Stimulated activated naive CD8-positive, alpha-beta T cell treated with anti-CD3 and anti-CD28 coated beads, Interleukin-15, amount 100 ng/mL, for 72 hours (primary cell): ENCODE measurements around the gene FAM120AOS.

ENCODE experiments used
- ATAC-seq: fragments of 150-1000 bp; cut with Tn5 transposase; 2 replicates; pipeline ENCODE4 v1.10.0; 2021; ENCODE audit warnings: mild to moderate bottlenecking, moderate library complexity
- DNase-seq, 2 donors: peaks; one replicate each; pipeline ENCODE4 v3.0.0; 2021 to 2022
- H3K27ac Mint-ChIP-seq, 2 donors: one replicate each; pipeline ENCODE4 v1.8.0; 2022; ENCODE audit warnings: mild to moderate bottlenecking in 2 of 2, mixed read lengths in 2 of 2, moderate library complexity in 2 of 2
- H3K27me3 Mint-ChIP-seq: one replicate; pipeline ENCODE4 v1.8.0; 2022; ENCODE audit warnings: mixed read lengths
- H3K4me1 Mint-ChIP-seq: one replicate; pipeline ENCODE4 v1.8.0; 2022; ENCODE audit warnings: mild to moderate bottlenecking, mixed read lengths
- H3K4me3 Mint-ChIP-seq, 2 donors: one replicate each; pipeline ENCODE4 v1.8.0; 2022; ENCODE audit warnings: mild to moderate bottlenecking in 2 of 2, mixed read lengths in 2 of 2, moderate library complexity in 1 of 2
- H3K9me3 Mint-ChIP-seq, 2 donors: one replicate each; pipeline ENCODE4 v1.8.0; 2022; ENCODE audit warnings: mixed read lengths in 2 of 2

FAM120AOS gene

DNA sequence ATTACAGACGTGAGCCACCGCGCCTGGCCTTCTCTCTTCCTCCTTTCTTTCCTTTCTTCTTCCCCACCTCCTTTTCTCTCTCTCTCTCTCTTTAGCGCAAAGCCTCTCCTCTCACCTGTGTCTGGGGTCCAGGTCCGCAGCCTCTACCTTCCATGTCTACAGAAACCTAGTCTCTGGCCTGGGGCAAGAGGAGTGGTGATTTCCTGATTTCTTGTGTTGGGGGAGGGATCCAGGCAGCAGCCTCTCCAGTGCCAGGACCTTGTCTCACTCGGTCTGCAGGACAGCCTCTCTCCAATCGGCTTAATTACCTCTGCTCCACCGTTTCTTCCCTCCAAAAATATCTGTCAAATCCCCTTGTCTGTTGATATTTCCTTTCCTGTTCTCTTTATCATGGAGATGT is 18.0 kb downstream of the FAM120AOS start:
- Mint-ChIP-seq H3K27ac (no peak overlapping the region), H3K4me3 (no peak overlapping the region), H3K9me3 (no peaks in the 10 kb centered on the region), H3K4me1 (peaks cover 4% of the 10 kb centered on the region), H3K27me3 (no peaks in the 10 kb centered on the region)
- no peak for DNase-seq
- no peak for ATAC-seq

DNA sequence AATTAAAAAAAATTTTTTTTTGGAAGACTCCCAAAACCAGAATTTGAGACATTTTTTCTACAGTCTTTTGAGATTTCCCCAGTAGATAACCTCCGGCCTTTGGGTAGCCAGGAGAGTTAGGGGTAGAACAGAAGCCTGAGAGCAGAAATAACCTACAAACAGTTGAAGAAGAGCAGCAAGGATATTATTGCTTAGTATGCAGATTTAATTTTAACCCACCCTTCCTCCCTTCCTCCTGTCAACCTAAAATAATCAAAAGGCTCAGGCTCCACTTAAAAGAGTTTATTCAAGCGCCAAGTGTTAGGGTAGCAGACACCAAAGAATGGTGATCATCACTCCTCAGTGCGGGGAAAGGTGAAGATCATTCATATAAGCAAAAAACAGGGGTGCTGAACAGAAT is 19.3 kb downstream of the FAM120AOS start:
- peaks cover 4% of the 10 kb centered on the region for H3K4me1 Mint-ChIP-seq
- ATAC-seq (no peak), DNase-seq (no peak)
- H3K9me3 Mint-ChIP-seq = no peaks in the 10 kb centered on the region
- no peaks in the 10 kb centered on the region for H3K27me3 Mint-ChIP-seq
- peak overlapping the region in 1 of 2 donors; percentile 27 for H3K27ac Mint-ChIP-seq
- H3K4me3 Mint-ChIP-seq = no peak overlapping the region

DNA sequence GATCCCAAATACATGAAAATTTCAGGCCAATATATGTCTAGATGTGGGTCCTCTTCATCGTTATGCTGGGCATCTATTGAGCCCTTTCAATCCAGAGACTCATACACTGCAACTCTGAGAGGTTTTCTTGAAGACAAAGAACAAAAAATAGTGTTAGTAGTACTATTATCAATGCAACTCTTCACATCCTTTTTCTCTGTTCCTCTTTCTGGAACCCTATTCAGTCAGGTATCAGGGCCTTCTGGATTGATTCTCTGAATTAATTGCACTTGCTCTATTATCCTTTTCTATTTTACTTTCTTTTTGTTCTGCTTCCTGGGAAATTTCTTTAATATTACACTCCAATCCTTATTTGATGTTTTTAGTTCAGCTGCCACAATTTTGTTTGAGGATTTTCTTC is 20.4 kb downstream of the FAM120AOS start:
- H3K9me3 Mint-ChIP-seq = no peaks in the 10 kb centered on the region
- peaks cover 4% of the 10 kb centered on the region for H3K4me1 Mint-ChIP-seq
- DNase-seq (no peak), ATAC-seq (no peak)
- H3K27me3 Mint-ChIP-seq = no peaks in the 10 kb centered on the region
- no peak overlapping the region for H3K27ac Mint-ChIP-seq
- H3K4me3 Mint-ChIP-seq = no peak overlapping the region

DNA sequence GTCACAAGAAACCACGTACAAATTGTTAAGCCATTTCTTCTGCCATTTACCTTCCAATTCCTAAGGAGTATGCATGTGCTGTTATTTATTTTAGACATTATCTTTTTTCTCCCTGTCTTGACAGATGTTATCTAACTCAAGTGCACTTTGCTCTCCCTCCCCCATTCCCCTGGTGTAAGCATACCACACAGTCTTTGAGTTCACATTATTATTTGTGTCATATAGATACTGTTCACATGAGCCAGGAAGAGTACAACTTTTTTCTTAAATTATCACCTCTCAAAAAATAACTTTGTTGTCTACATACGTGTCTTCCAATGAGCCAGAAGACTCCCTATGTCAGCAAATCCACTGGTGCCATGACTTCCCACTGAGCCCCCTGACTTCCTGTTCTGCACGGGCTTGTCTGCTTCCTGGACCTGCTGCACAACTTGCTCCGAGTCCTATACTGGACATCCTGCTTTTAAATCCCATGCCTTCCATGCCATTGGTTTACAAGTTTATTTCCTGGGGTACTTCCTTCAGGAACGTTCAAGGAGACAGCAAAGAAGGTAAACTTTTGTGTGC is 21.8 kb downstream of the FAM120AOS start:
- Mint-ChIP-seq H3K27ac (peak overlapping the region in 1 of 2 donors; percentile 63), H3K9me3 (no peaks in the 10 kb centered on the region), H3K4me1 (peaks cover 4% of the 10 kb centered on the region), H3K4me3 (no peak overlapping the region), H3K27me3 (peaks cover 5% of the 10 kb centered on the region)
- DNase-seq = no peak
- no peak for ATAC-seq

DNA sequence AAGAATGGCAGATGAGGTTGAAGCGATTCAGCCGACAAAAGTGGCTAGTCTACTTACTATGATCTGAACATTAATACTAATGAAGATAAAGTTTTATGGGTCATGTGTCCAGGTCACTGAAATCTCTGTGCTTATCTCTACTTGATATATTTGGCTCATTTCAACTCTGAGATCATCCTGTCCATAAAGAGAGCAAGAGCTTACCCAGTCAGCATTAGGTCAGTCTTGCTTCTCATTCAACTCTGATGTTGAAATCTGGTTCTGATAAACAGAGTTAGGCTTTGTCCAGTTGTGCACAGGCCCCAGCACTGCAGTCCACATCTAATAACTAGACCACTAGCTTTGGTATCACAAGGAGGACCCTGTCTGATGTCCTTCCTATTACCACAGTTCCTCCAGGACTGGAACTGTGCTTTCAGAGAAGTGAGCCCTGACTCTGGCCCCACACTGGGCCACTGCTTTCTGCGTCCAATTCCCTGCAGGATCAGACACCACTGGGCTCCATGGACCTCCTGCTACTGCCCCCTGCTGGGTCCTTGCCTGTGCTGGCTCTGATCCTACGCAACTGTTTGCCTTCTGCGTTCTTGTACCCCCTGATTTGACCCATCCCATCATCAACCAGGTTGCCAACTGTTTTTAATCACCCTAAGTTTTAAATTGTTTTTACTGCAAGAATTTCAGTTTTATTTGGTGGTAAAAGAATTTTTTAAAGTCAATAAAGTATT is 25.6 kb downstream of the FAM120AOS start:
- H3K9me3 Mint-ChIP-seq = no peaks in the 10 kb centered on the region
- H3K4me1 Mint-ChIP-seq = peaks cover 4% of the 10 kb centered on the region
- H3K4me3 Mint-ChIP-seq = no peak overlapping the region
- H3K27me3 Mint-ChIP-seq = peaks cover 22% of the 10 kb centered on the region
- no peak for DNase-seq
- H3K27ac Mint-ChIP-seq = no peak overlapping the region
- ATAC-seq = no peak

DNA sequence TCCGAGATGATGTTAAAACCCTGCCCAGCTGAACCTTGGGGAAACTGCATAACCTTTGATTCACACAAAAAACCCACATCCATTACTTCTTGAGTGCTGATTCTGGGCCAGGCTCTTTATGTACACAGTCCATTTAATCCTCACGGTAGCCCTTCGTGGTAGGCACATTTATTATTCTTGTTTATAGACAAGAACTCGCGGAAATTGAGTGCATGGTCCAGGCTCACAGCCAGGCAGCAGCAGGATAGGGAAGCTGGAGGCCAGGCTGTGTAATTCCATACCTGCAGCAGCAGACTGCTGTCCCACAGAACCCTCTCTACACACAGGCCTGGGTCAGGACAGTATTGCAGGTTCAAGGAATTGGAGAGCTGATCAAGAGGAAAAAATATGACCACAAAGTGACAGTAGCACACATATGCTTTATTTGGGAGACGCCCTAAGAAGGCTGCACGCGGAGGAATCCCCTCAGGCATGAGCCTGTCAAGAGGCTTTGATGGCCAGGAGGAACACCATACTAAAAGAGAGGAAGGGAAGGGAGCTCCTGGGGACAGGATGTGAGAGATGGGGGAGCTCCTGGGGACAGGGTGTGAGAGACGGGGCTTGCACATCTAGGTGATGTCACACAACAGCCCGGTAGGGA is 30.3 kb downstream of the FAM120AOS start:
- Mint-ChIP-seq H3K4me1 (no peaks in the 10 kb centered on the region), H3K27me3 (peaks cover 23% of the 10 kb centered on the region), H3K4me3 (no peak overlapping the region), H3K9me3 (peaks cover 8% of the 10 kb centered on the region in 2 donors), H3K27ac (no peak overlapping the region)
- DNase-seq (no peak), ATAC-seq (no peak)

DNA sequence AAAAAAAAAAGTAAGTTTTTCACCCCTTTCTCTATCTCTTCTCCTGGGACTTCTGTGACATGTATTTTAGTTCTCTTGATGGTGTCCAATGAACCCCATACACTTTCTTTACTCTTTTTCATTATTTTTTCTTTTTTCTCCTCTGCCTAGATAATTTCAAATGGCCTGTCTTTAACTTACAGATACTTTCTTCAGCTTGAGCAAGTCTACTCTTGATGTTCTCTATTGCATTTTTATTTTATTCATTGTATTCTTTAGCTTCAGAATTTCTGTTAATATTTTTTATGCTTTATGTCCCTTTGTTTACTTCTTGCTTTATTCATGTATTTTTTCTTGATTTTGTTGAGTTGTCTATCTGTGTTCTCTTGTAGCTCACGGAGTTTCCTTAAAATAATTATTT is 34.4 kb downstream of the FAM120AOS start:
- ATAC-seq = no peak
- no peak overlapping the region for H3K4me3 Mint-ChIP-seq
- peaks cover 15% of the 10 kb centered on the region for H3K27me3 Mint-ChIP-seq
- peaks cover 15% of the 10 kb centered on the region in 2 donors for H3K9me3 Mint-ChIP-seq
- H3K4me1 Mint-ChIP-seq = peaks cover 11% of the 10 kb centered on the region
- H3K27ac Mint-ChIP-seq = no peak overlapping the region
- no peak for DNase-seq

DNA sequence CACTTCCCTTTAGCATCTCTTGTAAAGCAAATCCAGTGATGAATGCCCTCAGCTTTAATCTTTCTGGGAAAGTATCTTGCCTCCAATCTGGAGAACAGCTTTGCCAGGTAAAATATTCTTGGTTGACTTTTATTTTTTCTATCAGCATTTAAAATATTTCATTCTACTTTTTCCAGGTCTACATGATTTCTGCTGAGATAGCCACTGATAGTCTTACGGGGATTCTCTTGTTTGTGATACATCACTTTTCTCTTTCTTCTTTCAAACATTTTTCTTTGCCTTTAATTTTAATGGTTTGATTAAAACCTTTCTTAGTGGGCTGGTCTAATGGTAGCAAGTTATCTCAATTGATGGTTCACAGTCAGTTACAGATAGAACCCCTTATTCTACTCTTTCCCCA is 35.8 kb downstream of the FAM120AOS start:
- Mint-ChIP-seq H3K4me1 (peaks cover 11% of the 10 kb centered on the region), H3K4me3 (no peak overlapping the region), H3K9me3 (peaks cover 15% of the 10 kb centered on the region in 2 donors), H3K27me3 (peaks cover 15% of the 10 kb centered on the region), H3K27ac (no peak overlapping the region)
- no peak for ATAC-seq
- DNase-seq = no peak

DNA sequence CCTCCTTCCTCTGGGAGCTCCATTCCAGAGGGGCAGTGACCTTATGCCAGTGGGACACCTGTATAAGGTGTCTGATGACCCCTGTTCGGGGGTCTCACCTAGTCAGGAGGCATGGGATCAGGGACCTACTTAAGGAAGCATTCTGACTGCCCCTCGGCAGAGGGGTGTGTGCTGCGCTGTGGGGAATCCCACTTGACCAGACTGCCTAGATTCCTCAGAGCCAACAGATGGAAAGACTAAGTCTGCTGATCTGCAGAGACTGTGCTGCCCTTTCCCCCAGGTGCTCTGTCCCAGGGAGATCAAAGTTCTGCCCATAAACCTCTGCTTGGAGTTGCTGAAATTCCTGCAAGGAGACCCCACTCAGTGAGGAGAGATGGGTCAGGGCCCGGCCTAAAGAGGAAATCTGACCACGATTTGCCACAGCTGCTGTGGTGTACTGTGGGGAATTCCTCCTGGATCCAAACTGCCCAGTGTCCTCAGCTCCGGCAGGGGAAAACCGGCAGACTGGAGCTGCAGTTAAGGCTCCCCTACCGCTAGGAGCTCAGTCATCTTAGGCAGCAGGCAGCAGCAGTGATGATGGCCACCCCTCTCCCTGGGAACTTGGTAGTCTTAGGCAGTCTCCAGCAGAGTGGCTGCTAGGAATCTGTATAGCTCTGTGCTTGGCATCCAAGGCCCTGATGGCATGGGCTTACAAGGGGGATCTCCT is 36.7 kb downstream of the FAM120AOS start:
- Mint-ChIP-seq H3K27ac (no peak overlapping the region), H3K4me3 (no peak overlapping the region), H3K4me1 (peaks cover 11% of the 10 kb centered on the region), H3K27me3 (peaks cover 18% of the 10 kb centered on the region), H3K9me3 (peaks cover 15% of the 10 kb centered on the region in 2 donors)
- DNase-seq = no peak
- no peak for ATAC-seq

DNA sequence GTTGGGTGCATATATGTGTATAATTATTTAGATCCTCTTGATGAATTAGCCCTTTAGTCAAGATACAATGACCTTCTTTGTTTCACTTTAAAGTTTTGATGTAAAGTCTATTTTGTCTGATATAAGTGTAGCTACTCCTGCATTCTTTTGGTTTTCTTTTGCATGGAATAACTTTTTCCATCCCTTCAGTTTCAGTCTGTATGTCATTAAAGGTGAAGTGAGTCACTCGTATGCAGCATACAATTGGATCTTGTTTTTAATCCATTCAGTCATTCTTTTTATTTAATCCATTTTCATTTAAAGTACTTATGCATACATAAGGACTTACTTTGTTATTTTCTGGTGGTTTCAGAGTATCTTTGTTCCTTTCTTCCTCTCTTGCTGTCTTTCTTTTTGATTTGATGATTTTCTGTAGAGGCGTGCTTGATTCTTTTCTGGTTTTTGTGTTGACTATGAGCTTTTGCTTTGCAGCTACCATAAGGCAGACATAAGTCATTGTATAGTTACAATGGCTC is 38.1 kb downstream of the FAM120AOS start:
- DNase-seq (no peak), ATAC-seq (no peak)
- H3K4me1 Mint-ChIP-seq = peaks cover 11% of the 10 kb centered on the region
- peaks cover 29% of the 10 kb centered on the region for H3K27me3 Mint-ChIP-seq
- H3K4me3 Mint-ChIP-seq = no peak overlapping the region
- H3K27ac Mint-ChIP-seq = no peak overlapping the region
- H3K9me3 Mint-ChIP-seq = peaks cover 15% of the 10 kb centered on the region in 2 donors

DNA sequence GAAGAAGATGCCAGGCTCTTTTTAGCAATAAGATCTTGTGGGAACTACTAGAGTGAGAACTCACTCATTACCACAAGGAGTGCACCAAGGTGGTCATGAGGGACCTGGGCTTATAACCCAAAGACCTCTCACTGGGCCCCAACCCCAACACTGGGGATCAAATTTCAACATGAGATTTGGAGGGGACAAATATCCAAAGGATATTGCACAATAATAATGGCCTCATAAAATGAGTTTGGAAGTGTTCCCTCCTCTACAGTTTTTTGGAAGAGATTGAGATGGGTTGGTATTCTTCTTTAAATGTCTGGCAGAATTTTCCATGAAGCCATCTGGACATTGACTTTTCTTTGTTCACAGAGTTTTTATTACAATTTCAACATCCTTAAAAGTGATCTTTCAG is 39.9 kb downstream of the FAM120AOS start:
- ATAC-seq = no peak
- Mint-ChIP-seq H3K27ac (no peak overlapping the region), H3K4me1 (peaks cover 11% of the 10 kb centered on the region), H3K27me3 (peaks cover 32% of the 10 kb centered on the region), H3K9me3 (peaks cover 7% of the 10 kb centered on the region in 2 donors), H3K4me3 (no peak overlapping the region)
- no peak for DNase-seq

DNA sequence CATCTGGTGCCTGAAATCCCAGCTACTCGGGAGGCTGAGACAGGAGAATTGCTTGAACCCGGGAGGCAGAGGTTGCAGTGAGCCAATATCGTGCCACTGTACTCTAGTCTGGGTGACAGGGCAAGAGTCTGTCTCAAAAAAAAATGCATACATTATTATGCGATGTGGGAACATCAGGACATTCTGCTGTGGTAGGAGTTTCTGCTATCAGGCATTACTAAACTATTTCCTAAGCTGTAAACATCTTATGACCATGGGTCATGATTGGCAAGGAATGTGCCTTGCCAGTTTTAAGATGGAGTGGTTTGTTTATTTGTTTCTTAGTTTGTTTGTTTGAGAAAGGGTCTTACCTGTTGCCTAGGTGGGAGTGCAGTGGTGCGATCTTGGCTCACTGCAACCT is 47.0 kb downstream of the FAM120AOS start:
- Mint-ChIP-seq H3K27ac (no peak overlapping the region), H3K9me3 (no peaks in the 10 kb centered on the region), H3K4me3 (no peak overlapping the region), H3K4me1 (no peaks in the 10 kb centered on the region), H3K27me3 (peaks cover 17% of the 10 kb centered on the region)
- DNase-seq = no peak
- no peak for ATAC-seq

DNA sequence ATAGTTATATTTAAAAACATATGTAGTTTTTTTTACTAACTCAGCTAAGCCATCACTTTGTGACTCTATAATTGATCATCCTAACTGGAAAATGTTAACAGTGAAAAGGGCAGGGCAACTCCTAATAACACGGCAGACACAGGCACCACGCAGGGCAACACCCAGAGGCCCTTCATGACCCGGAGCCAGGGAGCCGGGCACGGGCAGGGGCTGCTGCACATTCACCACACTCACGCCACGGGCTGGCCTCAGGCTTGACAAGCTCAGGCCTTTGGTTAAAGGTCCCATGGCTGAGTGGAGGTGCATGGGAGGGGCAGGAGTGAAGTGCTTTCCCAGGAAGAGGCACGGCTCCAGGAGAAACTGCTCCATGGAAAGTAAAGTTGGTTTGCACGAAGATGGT is 54.9 kb downstream of the FAM120AOS start:
- DNase-seq (no peak), ATAC-seq (no peak)
- Mint-ChIP-seq H3K27me3 (no peaks in the 10 kb centered on the region), H3K27ac (peak overlapping the region in 1 of 2 donors; percentile 54), H3K4me3 (no peak overlapping the region), H3K4me1 (no peaks in the 10 kb centered on the region), H3K9me3 (no peaks in the 10 kb centered on the region)

DNA sequence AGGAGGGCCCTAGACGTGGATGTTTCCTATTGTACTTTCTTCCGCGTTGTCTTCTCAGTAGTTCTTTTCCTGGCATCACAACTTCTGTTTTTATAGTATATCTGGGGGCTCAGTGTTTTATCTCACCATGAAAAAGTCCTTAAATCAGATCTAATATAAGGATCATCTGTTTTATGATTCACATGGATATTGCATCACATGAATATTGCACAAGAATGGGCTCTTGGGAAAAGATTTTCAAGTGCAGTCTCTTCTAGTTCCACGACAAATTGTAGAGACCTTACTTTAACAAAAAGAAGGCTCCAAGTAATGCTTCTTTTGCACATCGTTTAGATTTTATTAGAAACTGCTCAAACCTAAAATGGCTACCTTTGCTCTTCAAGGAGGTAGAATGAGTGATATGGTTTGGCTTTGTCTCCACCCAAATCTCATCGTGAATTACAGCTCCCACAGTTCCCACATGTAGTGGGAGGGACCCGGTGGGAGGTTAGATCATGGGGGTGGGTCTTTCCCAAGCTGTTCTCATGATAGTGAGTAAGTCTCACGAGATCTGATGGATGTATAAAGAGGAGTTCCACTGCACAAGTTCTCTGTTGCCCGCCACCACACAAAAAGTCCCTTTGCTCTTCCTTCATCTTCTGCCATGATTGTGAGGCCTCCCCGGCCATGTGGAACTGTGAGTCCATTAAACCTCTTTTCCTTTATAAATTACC is 55.6 kb downstream of the FAM120AOS start:
- no peaks in the 10 kb centered on the region for H3K27me3 Mint-ChIP-seq
- DNase-seq = no peak

More for the DNA sequence above, 55.6 kb downstream of the FAM120AOS start:
- no peak for ATAC-seq
- no peaks in the 10 kb centered on the region for H3K4me1 Mint-ChIP-seq
- H3K4me3 Mint-ChIP-seq = no peak overlapping the region
- H3K27ac Mint-ChIP-seq = peak overlapping the region in 1 of 2 donors; percentile 71
- no peaks in the 10 kb centered on the region for H3K9me3 Mint-ChIP-seq
